HG02763 (cell line): ENCODE measurements around the gene C7orf57.
"Not testable (repeated sequence)": the region's sequence is repeated elsewhere in the genome, so short reads cannot be mapped to it uniquely, and the experiment has no call there.

Experiments
- ATAC-seq: cut with Tn5 transposase; IDR thresholded peaks from one replicate; pipeline ENCODE4 v1.9.1; 2021; ENCODE audit warnings: mild to moderate bottlenecking, moderate library complexity; ENCODE audit not compliant: unreplicated experiment

C7orf57 gene

GRCh38 chr7:48035301-48035966 lies at the start of gene C7orf57:
TSS of gene C7orf57 (plus strand) at chr7:48035543. CDS start at chr7:48036309, 766 bp downstream.
- ATAC-seq, result peak; percentile 100

- ATAC-seq, result no peak
Observed at GRCh38 chr7:47988496-47989386, 46.6 kb upstream of the C7orf57 start.

- not testable (repeated sequence) for ATAC-seq
Observed at GRCh38 chr7:47989607-47990400, 45.5 kb upstream of the C7orf57 start.

GRCh38 chr7:47990592-47990991 lies 44.8 kb upstream of the C7orf57 start:
- ATAC-seq, result no peak

- no peak for ATAC-seq
Observed at GRCh38 chr7:47991270-47991669, 44.1 kb upstream of the C7orf57 start.

- ATAC-seq, result peak; percentile 99
Observed at GRCh38 chr7:47991741-47992311, 43.5 kb upstream of the C7orf57 start.

- no peak for ATAC-seq
Observed at GRCh38 chr7:47992446-47992845, 42.9 kb upstream of the C7orf57 start.

GRCh38 chr7:47999413-47999812 lies 35.9 kb upstream of the C7orf57 start:
- no peak for ATAC-seq

- ATAC-seq, result not testable (repeated sequence)
Observed at GRCh38 chr7:48000164-48000563, 35.2 kb upstream of the C7orf57 start.

- ATAC-seq, result no peak
Observed at GRCh38 chr7:48004032-48004431, 31.3 kb upstream of the C7orf57 start.

GRCh38 chr7:48004638-48005037 lies 30.7 kb upstream of the C7orf57 start:
- peak; percentile 48 for ATAC-seq

- no peak for ATAC-seq
Observed at GRCh38 chr7:48006866-48007265, 28.5 kb upstream of the C7orf57 start.

GRCh38 chr7:48009257-48009656 lies 26.1 kb upstream of the C7orf57 start:
- no peak for ATAC-seq

GRCh38 chr7:48009954-48010353 lies 25.4 kb upstream of the C7orf57 start:
- ATAC-seq, result no peak

GRCh38 chr7:48011323-48011722 lies 24.0 kb upstream of the C7orf57 start:
- ATAC-seq, result no peak

- ATAC-seq, result no peak
Observed at GRCh38 chr7:48011951-48012350, 23.4 kb upstream of the C7orf57 start.

GRCh38 chr7:48016641-48017040 lies 18.7 kb upstream of the C7orf57 start:
- ATAC-seq, result no peak

- ATAC-seq, result no peak
Observed at GRCh38 chr7:48017674-48018073, 17.7 kb upstream of the C7orf57 start.

- no peak for ATAC-seq
Observed at GRCh38 chr7:48025624-48026023, 9.7 kb upstream of the C7orf57 start.

GRCh38 chr7:48028938-48029337 lies 6.4 kb upstream of the C7orf57 start, which contains the start of gene SUN3:
TSS of gene SUN3 (minus strand) at chr7:48029107. CDS start at chr7:48028938, 169 bp downstream.
- ATAC-seq, result no peak

GRCh38 chr7:48031111-48031510 lies 4.2 kb upstream of the C7orf57 start:
- ATAC-seq, result no peak
